ENCODE measurements around the gene VTI1B. TPM values are rescaled to one million over a fixed set of nuclear protein-coding genes. Genes with fewer than 3 reads are reported as not detected.

The VTI1B gene
- total RNA-seq, 1 donor from 2014 or later = 46.2 TPM

DNA sequence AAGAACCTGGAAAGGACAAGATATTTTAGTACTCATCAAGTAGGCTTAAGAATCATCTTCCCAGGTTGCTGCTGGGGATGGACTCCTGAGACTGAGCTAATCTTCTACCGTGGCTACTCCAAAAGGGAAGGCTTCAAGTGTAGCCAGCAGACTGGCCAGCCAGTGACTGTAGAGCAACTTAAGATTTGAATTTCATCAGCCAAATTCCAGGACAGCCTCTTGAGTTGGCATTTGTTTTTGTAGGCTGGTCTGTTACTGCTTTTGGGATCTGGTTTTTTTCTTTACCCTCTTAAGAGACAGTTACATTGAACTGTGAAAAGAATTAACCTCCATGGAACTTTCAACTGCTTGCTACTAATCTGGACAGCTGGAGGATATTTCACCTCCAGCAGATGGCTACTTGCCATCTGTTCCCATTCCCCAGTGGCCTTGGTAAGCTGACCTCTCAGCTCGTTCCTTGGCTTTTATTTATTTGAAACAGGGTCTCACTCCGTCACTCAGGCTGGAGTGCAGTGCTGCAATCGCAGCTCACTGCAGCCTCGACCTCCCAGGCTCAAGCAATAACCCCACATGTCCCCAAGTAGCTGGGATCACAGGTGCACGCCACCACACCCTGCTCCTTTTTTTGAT lies 20.7 kb downstream of the VTI1B start:
- no peak overlapping the region for H3K4me3 ChIP-seq (ENCODE audit: low read depth, low read length)
- TF ChIP-seq, protein P1, sequence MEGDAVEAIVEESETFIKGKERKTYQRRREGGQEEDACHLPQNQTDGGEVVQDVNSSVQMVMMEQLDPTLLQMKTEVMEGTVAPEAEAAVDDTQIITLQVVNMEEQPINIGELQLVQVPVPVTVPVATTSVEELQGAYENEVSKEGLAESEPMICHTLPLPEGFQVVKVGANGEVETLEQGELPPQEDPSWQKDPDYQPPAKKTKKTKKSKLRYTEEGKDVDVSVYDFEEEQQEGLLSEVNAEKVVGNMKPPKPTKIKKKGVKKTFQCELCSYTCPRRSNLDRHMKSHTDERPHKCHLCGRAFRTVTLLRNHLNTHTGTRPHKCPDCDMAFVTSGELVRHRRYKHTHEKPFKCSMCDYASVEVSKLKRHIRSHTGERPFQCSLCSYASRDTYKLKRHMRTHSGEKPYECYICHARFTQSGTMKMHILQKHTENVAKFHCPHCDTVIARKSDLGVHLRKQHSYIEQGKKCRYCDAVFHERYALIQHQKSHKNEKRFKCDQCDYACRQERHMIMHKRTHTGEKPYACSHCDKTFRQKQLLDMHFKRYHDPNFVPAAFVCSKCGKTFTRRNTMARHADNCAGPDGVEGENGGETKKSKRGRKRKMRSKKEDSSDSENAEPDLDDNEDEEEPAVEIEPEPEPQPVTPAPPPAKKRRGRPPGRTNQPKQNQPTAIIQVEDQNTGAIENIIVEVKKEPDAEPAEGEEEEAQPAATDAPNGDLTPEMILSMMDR (conservative IDR thresholded peaks at IDR 0.05; ENCODE audit: low read depth, low read length) = no peak
- no peak for DNase-seq (ENCODE audit: low read depth)

DNA sequence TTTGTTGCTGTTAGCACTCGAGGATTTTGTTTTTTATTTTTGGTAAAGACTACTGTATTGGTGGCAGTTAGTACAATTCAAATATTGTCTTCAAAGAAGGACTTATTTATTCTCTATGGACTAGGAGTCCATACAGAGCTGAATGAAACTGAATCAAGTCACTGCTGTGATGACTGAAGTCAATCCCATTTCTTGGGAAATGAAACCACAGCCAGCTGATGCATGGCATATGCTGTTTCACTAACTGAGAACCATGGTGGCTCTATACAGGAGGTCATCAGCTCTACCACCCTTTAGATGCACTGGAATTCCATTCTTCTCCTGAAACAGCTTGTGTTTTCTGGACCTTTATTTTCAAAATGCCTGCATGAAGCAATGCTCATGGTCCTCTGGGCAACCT lies 22.2 kb downstream of the VTI1B start:
- no peak overlapping the region for H3K4me3 ChIP-seq (ENCODE audit: low read depth, low read length)
- no peak for DNase-seq (ENCODE audit: low read depth)
- TF ChIP-seq, protein P1 (conservative IDR thresholded peaks at IDR 0.05; ENCODE audit: low read depth, low read length) = no peak

DNA sequence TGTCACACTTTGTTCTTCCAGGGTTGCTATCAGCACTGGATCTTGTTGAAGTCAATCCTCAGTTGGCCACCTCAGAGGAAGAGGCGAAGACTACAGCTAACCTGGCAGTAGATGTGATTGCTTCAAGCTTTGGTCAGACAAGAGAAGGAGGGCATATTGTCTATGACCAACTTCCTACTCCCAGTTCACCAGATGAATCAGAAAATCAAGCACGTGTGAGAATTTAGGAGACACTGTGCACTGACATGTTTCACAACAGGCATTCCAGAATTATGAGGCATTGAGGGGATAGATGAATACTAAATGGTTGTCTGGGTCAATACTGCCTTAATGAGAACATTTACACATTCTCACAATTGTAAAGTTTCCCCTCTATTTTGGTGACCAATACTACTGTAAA lies 23.7 kb downstream of the VTI1B start:
- DNase-seq (ENCODE audit: low read depth) = peak; percentile 61
- no peak overlapping the region for H3K4me3 ChIP-seq (ENCODE audit: low read depth, low read length)
- TF ChIP-seq, protein P1 (conservative IDR thresholded peaks at IDR 0.05; ENCODE audit: low read depth, low read length) = no peak

DNA sequence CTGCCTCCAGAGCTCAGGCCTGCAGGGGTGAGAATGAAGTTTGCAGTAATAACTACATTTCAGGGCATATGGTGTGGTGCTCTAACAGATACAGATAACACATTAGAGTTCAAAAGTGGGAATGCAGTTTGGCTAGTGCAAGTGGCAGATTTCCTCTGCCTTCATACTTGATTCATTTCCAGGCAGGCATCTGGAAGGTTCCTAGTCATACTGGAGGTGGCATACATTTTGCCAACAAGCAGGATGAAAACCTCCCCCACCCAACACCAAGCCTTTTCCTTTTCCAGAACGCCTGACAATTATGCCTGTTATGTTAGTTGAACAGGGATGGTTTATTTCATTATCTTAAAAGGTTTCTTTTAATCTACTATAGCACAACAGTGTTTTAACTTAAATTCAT lies 24.3 kb downstream of the VTI1B start:
- H3K4me3 ChIP-seq (ENCODE audit: low read depth, low read length) = no peak overlapping the region
- TF ChIP-seq, protein P1 (conservative IDR thresholded peaks at IDR 0.05; ENCODE audit: low read depth, low read length) = no peak
- no peak for DNase-seq (ENCODE audit: low read depth)

DNA sequence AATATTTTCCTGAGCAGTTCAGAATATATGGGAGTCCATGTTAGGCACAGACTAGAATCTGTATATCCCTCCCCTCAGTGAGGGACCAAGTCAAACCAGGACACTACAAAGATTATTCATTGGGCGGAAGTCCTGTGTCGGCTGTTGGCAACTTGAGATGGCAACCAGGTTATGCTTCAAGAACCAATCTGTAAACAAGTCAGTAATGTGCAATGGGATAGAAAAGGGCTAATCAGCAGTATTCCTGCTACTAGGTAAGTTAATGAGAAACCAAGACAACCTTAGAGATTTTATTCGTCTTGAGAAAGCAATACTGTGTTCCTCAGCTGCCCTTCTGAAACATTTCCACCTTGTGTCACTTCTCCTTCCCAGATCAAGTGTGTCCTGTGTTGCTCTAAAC lies 28.3 kb downstream of the VTI1B start:
- TF ChIP-seq, protein P1 (conservative IDR thresholded peaks at IDR 0.05; ENCODE audit: low read depth, low read length) = no peak
- DNase-seq (ENCODE audit: low read depth) = peak; percentile 94
- no peak overlapping the region for H3K4me3 ChIP-seq (ENCODE audit: low read depth, low read length)

DNA sequence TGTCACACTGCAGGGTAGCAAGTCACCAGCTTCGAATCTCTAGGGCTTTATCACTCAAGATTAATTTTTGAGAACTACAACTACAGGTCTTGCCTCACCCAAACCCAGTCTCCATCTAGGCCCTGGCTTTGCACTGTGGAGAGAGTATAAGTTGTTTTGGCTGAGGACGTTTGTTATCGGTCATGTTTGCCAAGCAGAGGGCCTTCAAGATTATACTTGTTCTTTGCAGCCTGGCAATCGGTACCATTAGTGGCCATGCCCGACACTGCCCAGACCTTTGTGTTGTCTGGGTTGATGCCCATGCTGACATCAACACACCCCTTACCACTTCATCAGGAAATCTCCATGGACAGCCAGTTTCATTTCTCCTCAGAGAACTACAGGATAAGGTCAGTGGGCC lies 29.0 kb downstream of the VTI1B start:
- H3K4me3 ChIP-seq (ENCODE audit: low read depth, low read length) = no peak overlapping the region
- no peak for DNase-seq (ENCODE audit: low read depth)
- TF ChIP-seq, protein P1 (conservative IDR thresholded peaks at IDR 0.05; ENCODE audit: low read depth, low read length) = no peak

DNA sequence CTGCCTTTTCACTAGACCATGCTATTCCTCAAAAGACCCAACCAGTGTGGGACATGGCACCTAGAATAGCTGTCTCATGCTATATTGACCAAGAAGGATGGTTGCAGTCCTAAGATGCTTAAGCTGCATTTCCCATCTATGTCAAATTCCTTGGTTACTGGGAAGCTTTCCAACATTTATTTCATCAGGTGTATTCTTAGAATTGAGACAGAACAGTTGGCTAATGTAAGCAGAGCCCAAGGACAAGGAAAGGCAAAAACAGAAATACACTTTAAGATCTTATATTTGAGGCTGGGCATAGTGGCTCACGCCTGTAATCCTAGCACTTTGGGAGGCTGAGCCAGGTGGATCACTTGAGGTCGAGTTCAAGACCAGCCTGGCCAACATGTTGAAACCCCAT lies 30.0 kb downstream of the VTI1B start:
- no peak overlapping the region for H3K4me3 ChIP-seq (ENCODE audit: low read depth, low read length)
- TF ChIP-seq, protein P1 (conservative IDR thresholded peaks at IDR 0.05; ENCODE audit: low read depth, low read length) = no peak
- DNase-seq (ENCODE audit: low read depth) = no peak
